Psoas muscle (tissue), 8 donors: ENCODE measurements around the gene TPO. TPM values are rescaled to one million over a fixed set of nuclear protein-coding genes. Genes with fewer than 3 reads are reported as not detected.

Source experiments
- ATAC-seq, 4 donors: fragments of 200-7000 bp; cut with Tn5 transposase; one replicate each; pipeline ENCODE4 v1.9.1; 2020; ENCODE audit warnings: moderate library complexity in 3 of 4, mild to moderate bottlenecking in 2 of 4
- DNase-seq, 2 donors: peaks; one replicate each; pipeline ENCODE4 v3.0.0-alpha.2; 2020
- H3K27ac ChIP-seq: fragments of 200-600 bp; one replicate; pipeline ENCODE4 v1.8.0; 2022
- H3K27me3 ChIP-seq, 3 donors: fragments of 200-600 bp in 1 of 3; one replicate each; pipeline versions ENCODE4 v1.6.1 to v1.8.0; 2013 to 2022; ENCODE audit warnings: low read length in 2 of 3, mild to moderate bottlenecking in 2 of 3, moderate library complexity in 1 of 3; ENCODE audit not compliant: insufficient read depth in 3 of 3
- H3K36me3 ChIP-seq, 2 donors: fragments of 200-600 bp in 1 of 2; one replicate each; pipeline versions ENCODE4 v1.6.1 to v1.8.0; 2013 to 2022; ENCODE audit warnings: low read depth in 1 of 2, mild to moderate bottlenecking in 1 of 2, moderate library complexity in 1 of 2; ENCODE audit not compliant: insufficient read depth in 1 of 2
- H3K4me1 ChIP-seq: fragments of 200-600 bp; one replicate; pipeline ENCODE4 v1.8.0; 2022
- H3K4me3 ChIP-seq: fragments of 200-600 bp; one replicate; pipeline ENCODE4 v1.8.0; 2022; ENCODE audit warnings: mild to moderate bottlenecking
- H3K9me3 ChIP-seq: fragments of 200-600 bp; one replicate; pipeline ENCODE4 v1.8.0; 2022
- WGBS, 3 donors: extraction: QIAGEN DNeasy Blood & Tissue Kit; methylation state at CpG; one replicate each; pipeline versions ENCODE4 v1.1.6 to v1.1.7; 2013; 5-methylcytosine and 5-hydroxymethylcytosine counted together
- intact Hi-C, 2 donors: fragments of 100-400 bp; cut with DNase I; formaldehyde crosslinking; loops; one replicate each; pipeline versions ENCODE4 v1.11.0 to v1.14.2; 2022
- polyA plus RNA-seq, 3 donors: library from polyadenylated mRNA; stranded (reverse); fragments of 200-250 nt; gene quantifications; one replicate each; pipeline ENCODE4 v1.2.3, GENCODE V29; 2013
- total RNA-seq, 4 donors: library from RNA; stranded (reverse); fragmentation: NEBNext Ultra II Directional in 2 of 4; extraction: Animal tissue kit (Norgen Biotek cat#: 25700) in 2 of 4; gene quantifications; one replicate each; pipeline versions ENCODE4 v1.2.1 to v1.2.4, GENCODE V29; 2021 to 2023
- TF ChIP-seq, protein P1 (sequence below): fragments of 200-600 bp; IDR thresholded peaks from one replicate; pipeline ENCODE4 v1.8.0; 2022; ENCODE audit warnings: antibody characterized with exemption
- donor health status: healthy with polysubstance abuse.
- donor health status: DM: no; HTN: no; CAD: no; lungs with moderate emphysema.
- donor health status: Bipolar disorder and iron deficiency.
- donor health status: healthy.
- donor health status: DM: yes; HTN: yes; CAD: no.
- donor health status: DM: no; HTN: no; CAD: no.
- donor health status: DM: no; HTN: no; CAD: no.
- donor health status: DM: yes; HTN: yes; CAD: no.

Gene TPO
- total and polyA plus RNA-seq, 7 donors, result 2.1 to 4.5 (median 3.8) TPM

DNA sequence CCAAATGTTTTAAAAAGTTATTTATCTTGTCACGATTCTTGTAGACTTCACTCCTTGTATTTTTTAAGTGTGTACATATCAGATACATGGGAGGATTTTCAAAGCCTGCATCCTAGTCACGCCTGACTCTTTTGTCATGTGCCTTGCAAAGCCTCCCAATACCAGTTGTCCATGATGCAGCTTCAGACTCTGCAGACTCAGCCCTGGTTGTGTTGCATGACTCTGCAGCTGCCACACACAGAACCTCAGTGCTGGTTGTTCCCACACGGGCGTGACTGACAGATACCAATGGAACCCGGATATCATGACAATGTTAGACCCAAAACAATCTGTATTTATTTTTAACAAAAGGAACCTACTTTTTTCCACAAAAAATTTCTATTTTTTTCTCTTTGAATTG is 38.2 kb downstream of the TPO start:
- no peak for ATAC-seq
- TF ChIP-seq, protein P1, sequence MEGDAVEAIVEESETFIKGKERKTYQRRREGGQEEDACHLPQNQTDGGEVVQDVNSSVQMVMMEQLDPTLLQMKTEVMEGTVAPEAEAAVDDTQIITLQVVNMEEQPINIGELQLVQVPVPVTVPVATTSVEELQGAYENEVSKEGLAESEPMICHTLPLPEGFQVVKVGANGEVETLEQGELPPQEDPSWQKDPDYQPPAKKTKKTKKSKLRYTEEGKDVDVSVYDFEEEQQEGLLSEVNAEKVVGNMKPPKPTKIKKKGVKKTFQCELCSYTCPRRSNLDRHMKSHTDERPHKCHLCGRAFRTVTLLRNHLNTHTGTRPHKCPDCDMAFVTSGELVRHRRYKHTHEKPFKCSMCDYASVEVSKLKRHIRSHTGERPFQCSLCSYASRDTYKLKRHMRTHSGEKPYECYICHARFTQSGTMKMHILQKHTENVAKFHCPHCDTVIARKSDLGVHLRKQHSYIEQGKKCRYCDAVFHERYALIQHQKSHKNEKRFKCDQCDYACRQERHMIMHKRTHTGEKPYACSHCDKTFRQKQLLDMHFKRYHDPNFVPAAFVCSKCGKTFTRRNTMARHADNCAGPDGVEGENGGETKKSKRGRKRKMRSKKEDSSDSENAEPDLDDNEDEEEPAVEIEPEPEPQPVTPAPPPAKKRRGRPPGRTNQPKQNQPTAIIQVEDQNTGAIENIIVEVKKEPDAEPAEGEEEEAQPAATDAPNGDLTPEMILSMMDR, result no peak
- intact Hi-C loops, result no loop called here
- no peak for DNase-seq
- no peaks in the 10 kb centered on the region for H3K4me1 ChIP-seq
- WGBS, 3 donors, result 53 to 70% (median 65%) methylated on average over 5 of the region's 5 CpGs
- no peak overlapping the region for H3K4me3 ChIP-seq
- peaks cover 0 to 11% (median 2%) of the 10 kb centered on the region in 3 donors for H3K27me3 ChIP-seq
- H3K9me3 ChIP-seq, result no peaks in the 10 kb centered on the region
- H3K27ac ChIP-seq, result no peak overlapping the region
- H3K36me3 ChIP-seq, result no peaks in the 10 kb centered on the region

DNA sequence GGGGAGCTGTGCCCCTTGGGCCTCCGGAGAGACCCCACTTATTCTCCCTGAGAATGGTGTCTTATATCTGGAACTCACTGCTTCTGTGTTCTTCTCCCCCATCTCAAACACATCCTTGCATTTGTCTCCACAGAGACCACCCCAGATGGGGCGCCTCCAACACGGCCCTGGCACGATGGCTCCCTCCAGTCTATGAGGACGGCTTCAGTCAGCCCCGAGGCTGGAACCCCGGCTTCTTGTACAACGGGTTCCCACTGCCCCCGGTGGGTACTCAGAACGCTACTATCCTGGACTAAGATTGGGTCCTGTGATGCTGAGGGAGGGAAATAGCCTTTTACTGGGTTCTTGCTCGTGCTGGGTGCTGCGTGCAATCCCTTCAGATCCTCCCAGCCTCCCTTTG is 40.3 kb downstream of the TPO start:
- 82 to 92% (median 88%) methylated on average over 12 of the region's 12 CpGs for WGBS, 3 donors
- Histone ChIP-seq H3K9me3 (no peaks in the 10 kb centered on the region), H3K27ac (no peak overlapping the region), H3K27me3 (peaks cover 0 to 4% (median 2%) of the 10 kb centered on the region in 3 donors), H3K4me3 (no peak overlapping the region), H3K4me1 (no peaks in the 10 kb centered on the region), H3K36me3 (no peaks in the 10 kb centered on the region)
- no peak for DNase-seq
- intact Hi-C loops, result no loop called here
- TF ChIP-seq, protein P1, result no peak
- ATAC-seq, result no peak

DNA sequence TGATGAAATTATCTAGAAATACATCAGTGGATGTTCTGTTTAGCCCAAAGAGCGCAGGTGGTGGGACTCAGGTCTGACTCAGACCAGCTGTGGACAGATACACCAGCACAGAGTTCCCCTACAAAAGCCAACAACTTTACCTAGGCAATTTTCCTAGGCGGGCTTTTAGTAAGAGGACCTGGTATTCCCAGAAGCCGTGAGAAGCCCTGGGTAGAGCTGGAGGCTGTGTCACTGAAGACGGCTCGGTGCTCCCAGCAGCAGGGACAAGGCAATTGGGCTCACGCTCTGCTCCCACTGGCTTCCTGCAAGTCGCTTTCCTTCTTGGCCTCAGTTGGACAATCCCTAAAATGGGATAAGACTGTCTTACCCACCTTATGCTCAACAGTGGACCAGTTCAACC is 41.1 kb downstream of the TPO start:
- no peaks in the 10 kb centered on the region for H3K4me1 ChIP-seq
- no peak for ATAC-seq
- no peak overlapping the region for H3K27ac ChIP-seq
- no peak overlapping the region for H3K4me3 ChIP-seq
- 90 to 96% (median 92%) methylated on average over 7 of the region's 7 CpGs for WGBS, 3 donors
- TF ChIP-seq, protein P1, result no peak
- no peak for DNase-seq
- H3K9me3 ChIP-seq, result no peaks in the 10 kb centered on the region
- H3K27me3 ChIP-seq, result no peaks in the 10 kb centered on the region
- no peaks in the 10 kb centered on the region for H3K36me3 ChIP-seq
- intact Hi-C loops, result no loop called here

DNA sequence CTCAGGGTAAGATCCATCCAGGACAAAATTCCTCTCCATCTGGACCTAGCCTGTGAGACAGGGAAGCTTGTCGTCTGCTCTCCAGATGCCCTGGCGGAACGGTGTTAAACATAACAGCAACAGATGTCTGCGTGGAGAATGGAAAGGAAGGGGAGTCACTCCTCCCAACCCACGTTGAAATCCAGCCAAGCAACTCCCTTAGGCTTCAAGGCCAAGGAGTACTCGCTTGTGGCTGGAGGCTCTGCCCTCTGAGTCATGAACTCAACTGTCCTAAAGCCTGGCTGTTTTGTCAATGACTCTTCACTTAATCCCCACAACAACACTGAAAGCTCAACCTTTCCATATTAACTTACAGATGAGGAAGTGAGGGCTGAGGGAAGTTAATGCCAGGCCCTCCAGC is 42.2 kb downstream of the TPO start:
- ATAC-seq (no peak), DNase-seq (no peak)
- intact Hi-C loops, result no loop called here
- Histone ChIP-seq H3K9me3 (no peaks in the 10 kb centered on the region), H3K36me3 (no peaks in the 10 kb centered on the region), H3K27ac (no peak overlapping the region), H3K27me3 (no peaks in the 10 kb centered on the region), H3K4me1 (no peaks in the 10 kb centered on the region), H3K4me3 (no peak overlapping the region)
- 9 to 17% (median 10%) methylated on average over 6 of the region's 6 CpGs for WGBS, 3 donors
- TF ChIP-seq, protein P1, result no peak

DNA sequence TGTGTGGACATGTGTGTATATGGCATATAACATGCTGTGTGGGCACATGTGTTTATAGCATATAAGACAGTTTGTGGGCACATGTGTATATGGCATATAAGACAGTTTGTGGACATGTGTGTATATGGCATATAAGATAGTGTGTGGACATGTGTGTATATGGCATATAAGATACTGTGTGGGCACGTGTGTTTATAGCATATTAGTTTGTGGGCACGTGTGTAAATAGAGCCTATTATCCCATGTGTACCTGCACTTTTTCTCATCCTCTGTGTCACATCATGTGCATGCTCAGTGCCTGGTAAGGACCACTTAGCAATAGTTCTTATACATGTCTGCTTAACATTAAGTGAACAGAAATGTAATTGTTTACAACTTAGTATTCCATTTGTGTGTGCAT is 45.2 kb downstream of the TPO start:
- WGBS, 3 donors, result 78 to 88% (median 88%) methylated on average over 2 of the region's 2 CpGs
- intact Hi-C loops, result no loop called here
- TF ChIP-seq, protein P1, result no peak
- ATAC-seq, result no peak
- no peaks in the 10 kb centered on the region for H3K9me3 ChIP-seq
- H3K4me3 ChIP-seq, result no peak overlapping the region
- H3K27ac ChIP-seq, result no peak overlapping the region
- no peaks in the 10 kb centered on the region for H3K36me3 ChIP-seq
- DNase-seq, result no peak
- H3K27me3 ChIP-seq, result no peaks in the 10 kb centered on the region
- H3K4me1 ChIP-seq, result no peaks in the 10 kb centered on the region
